Peyer's patch (tissue), 4 donors: Measurements from ENCODE around the gene KIAA0586. TPM values are rescaled to one million over a fixed set of nuclear protein-coding genes. Genes with fewer than 3 reads are reported as not detected.
"Not testable (repeated sequence)": the region's sequence is repeated elsewhere in the genome, so short reads cannot be mapped to it uniquely, and the experiment has no call there.

Source experiments
- DNase-seq, 3 donors: peaks; one replicate each; pipeline ENCODE4 v3.0.0-alpha.2; 2017 to 2019
- H3K27ac ChIP-seq, 4 donors: fragments of 200-600 bp; sonication (generic); one replicate each; pipeline ENCODE4 v1.5.1; 2016 to 2019
- H3K27me3 ChIP-seq, 2 donors: fragments of 200-600 bp; sonication (generic); one replicate each; pipeline ENCODE4 v1.5.1; 2019
- H3K36me3 ChIP-seq, 3 donors: fragments of 200-600 bp; sonication (generic); one replicate each; pipeline ENCODE4 v1.5.1; 2016 to 2019
- H3K4me1 ChIP-seq, 4 donors: fragments of 200-600 bp; sonication (generic); one replicate each; pipeline ENCODE4 v1.5.1; 2016 to 2019
- H3K4me3 ChIP-seq, 4 donors: fragments of 200-600 bp; sonication (generic); 1 replicate in 3 of 4; 2 replicates in 1 of 4; pipeline ENCODE4 v1.5.1; 2016 to 2019; ENCODE audit warnings: mild to moderate bottlenecking in 1 of 4
- H3K9me3 ChIP-seq, 4 donors: fragments of 200-600 bp; sonication (generic); one replicate each; pipeline ENCODE4 v1.5.1; 2016 to 2019; ENCODE audit warnings: mild to moderate bottlenecking in 1 of 4
- POLR2A ChIP-seq, 2 donors: fragments of 450-650 bp; IDR thresholded peaks; one replicate each; pipeline ENCODE4 v1.5.1; 2017; ENCODE audit warnings: antibody characterized with exemption in 2 of 2, mild to moderate bottlenecking in 2 of 2, moderate library complexity in 2 of 2
- total RNA-seq, 4 donors: library from RNA; depleted of rRNA; stranded (reverse); fragments of >200 nt; gene quantifications; one replicate each; pipeline ENCODE4 v1.1.0, GENCODE V29; 2016
- TF ChIP-seq, protein P1 (sequence below), 6 experiments: fragments of 450-650 bp in 4 of 6; fragments of 200-600 bp in 2 of 6; sonication (generic) in 1 of 6; IDR thresholded peaks; one replicate each; pipeline ENCODE4 v1.5.1; 2017 to 2019; ENCODE audit warnings: antibody characterized with exemption in 6 of 6, mild to moderate bottlenecking in 3 of 6, moderate library complexity in 1 of 6

KIAA0586 gene
- total RNA-seq, 4 donors from 2014 or later, result 11.7 to 22.3 (median 19.3) TPM

DNA sequence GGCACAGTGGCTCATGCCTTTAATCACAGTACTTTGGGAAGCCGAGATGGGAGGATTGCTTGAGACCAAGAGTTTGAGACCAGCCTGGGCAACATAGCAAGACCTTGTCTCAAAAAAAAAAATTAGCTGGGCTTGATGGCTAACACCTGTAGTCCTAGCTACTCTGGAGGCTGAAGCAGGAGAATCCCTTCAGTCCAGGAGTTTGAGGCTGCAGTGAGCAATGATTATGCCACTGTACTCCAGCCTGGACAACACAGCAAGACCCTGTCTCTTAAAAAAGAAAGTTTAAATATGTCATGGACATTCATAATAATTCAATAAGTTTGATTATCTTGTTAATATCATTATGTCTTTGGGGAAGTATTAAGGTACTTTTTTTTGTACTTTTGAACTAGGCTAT, 38.9 kb downstream of the KIAA0586 start:
- no peak for DNase-seq
- no peaks in the 10 kb centered on the region for H3K4me1 ChIP-seq
- H3K36me3 ChIP-seq, result peaks cover 0 to 64% (median 0%) of the 10 kb centered on the region in 3 donors
- no peak overlapping the region for H3K4me3 ChIP-seq
- H3K27ac ChIP-seq, result no peak overlapping the region
- no peaks in the 10 kb centered on the region for H3K27me3 ChIP-seq
- TF ChIP-seq POLR2A (IDR thresholded peaks at IDR 0.05), result no peak
- TF ChIP-seq, protein P1, sequence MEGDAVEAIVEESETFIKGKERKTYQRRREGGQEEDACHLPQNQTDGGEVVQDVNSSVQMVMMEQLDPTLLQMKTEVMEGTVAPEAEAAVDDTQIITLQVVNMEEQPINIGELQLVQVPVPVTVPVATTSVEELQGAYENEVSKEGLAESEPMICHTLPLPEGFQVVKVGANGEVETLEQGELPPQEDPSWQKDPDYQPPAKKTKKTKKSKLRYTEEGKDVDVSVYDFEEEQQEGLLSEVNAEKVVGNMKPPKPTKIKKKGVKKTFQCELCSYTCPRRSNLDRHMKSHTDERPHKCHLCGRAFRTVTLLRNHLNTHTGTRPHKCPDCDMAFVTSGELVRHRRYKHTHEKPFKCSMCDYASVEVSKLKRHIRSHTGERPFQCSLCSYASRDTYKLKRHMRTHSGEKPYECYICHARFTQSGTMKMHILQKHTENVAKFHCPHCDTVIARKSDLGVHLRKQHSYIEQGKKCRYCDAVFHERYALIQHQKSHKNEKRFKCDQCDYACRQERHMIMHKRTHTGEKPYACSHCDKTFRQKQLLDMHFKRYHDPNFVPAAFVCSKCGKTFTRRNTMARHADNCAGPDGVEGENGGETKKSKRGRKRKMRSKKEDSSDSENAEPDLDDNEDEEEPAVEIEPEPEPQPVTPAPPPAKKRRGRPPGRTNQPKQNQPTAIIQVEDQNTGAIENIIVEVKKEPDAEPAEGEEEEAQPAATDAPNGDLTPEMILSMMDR (IDR thresholded peaks at IDR 0.05), result no peak
- H3K9me3 ChIP-seq, result no peaks in the 10 kb centered on the region

- Histone ChIP-seq H3K4me3 (no peak overlapping the region), H3K27ac (no peak overlapping the region), H3K4me1 (no peaks in the 10 kb centered on the region), H3K9me3 (no peaks in the 10 kb centered on the region), H3K36me3 (peaks cover 0 to 53% (median 0%) of the 10 kb centered on the region in 3 donors), H3K27me3 (no peaks in the 10 kb centered on the region)
- DNase-seq, result no peak
- no peak for TF ChIP-seq POLR2A (IDR thresholded peaks at IDR 0.05)
Observed at GRCh38 chr14:58467575-58467974, 40.1 kb downstream of the KIAA0586 start.

DNA sequence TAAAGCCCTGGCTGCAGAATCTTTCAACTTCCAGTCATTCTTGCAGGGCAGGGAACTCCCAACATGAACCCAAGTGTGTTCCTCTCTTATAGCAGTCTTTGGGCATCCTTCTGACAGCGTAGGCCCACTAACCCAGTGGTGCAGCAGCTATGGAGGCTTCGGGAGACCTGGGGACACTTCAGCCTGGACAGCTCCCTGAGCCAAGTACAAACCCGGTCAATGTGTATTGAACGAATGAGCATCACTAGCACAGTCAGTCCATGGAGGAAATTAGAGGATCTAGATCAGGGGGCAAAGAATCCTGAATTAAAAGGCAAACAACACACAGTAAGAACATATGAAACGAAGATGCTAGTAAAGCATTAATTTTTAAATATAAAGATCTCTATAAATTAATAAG, 41.8 kb downstream of the KIAA0586 start:
- TF ChIP-seq POLR2A (IDR thresholded peaks at IDR 0.05), result no peak
- TF ChIP-seq, protein P1 (IDR thresholded peaks at IDR 0.05), result no peak
- no peak overlapping the region for H3K4me3 ChIP-seq
- H3K36me3 ChIP-seq, result peaks cover 0 to 36% (median 0%) of the 10 kb centered on the region in 3 donors
- H3K4me1 ChIP-seq, result no peaks in the 10 kb centered on the region
- no peak for DNase-seq
- H3K9me3 ChIP-seq, result no peaks in the 10 kb centered on the region
- H3K27ac ChIP-seq, result no peak overlapping the region
- no peaks in the 10 kb centered on the region for H3K27me3 ChIP-seq

DNA sequence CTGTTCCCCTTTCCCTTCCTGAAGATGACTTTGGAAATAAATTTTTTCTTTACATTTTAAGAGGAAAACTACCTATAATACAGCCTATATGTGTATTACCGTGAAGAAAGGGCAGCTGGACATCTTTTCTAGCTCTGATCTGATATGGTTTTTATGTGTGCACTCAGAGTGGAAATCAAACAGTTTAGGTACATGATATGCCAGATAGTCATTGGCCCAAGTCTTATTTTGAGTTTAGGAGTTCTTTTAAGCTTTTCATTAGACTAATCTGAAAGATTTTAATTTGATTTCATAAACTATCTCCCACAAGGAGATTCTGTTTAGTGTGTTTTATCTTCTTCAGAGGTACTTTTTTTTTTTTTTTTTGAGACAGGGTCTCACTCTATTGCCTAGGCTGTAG, 48.8 kb downstream of the KIAA0586 start:
- TF ChIP-seq, protein P1 (IDR thresholded peaks at IDR 0.05), result no peak
- TF ChIP-seq POLR2A (IDR thresholded peaks at IDR 0.05), result no peak
- Histone ChIP-seq H3K36me3 (peaks cover 0 to 17% (median 0%) of the 10 kb centered on the region in 3 donors), H3K27me3 (no peaks in the 10 kb centered on the region), H3K4me1 (no peaks in the 10 kb centered on the region), H3K9me3 (no peaks in the 10 kb centered on the region), H3K4me3 (no peak overlapping the region), H3K27ac (no peak overlapping the region)
- no peak for DNase-seq

- TF ChIP-seq POLR2A (IDR thresholded peaks at IDR 0.05), result no peak
- TF ChIP-seq, protein P1 (IDR thresholded peaks at IDR 0.05), result no peak
- no peaks in the 10 kb centered on the region for H3K9me3 ChIP-seq
- peaks cover 0 to 17% (median 0%) of the 10 kb centered on the region in 3 donors for H3K36me3 ChIP-seq
- DNase-seq, result no peak
- no peaks in the 10 kb centered on the region for H3K27me3 ChIP-seq
- no peaks in the 10 kb centered on the region for H3K4me1 ChIP-seq
- no peak overlapping the region for H3K4me3 ChIP-seq
- H3K27ac ChIP-seq, result no peak overlapping the region
Observed at GRCh38 chr14:58477653-58478052, 50.1 kb downstream of the KIAA0586 start.

DNA sequence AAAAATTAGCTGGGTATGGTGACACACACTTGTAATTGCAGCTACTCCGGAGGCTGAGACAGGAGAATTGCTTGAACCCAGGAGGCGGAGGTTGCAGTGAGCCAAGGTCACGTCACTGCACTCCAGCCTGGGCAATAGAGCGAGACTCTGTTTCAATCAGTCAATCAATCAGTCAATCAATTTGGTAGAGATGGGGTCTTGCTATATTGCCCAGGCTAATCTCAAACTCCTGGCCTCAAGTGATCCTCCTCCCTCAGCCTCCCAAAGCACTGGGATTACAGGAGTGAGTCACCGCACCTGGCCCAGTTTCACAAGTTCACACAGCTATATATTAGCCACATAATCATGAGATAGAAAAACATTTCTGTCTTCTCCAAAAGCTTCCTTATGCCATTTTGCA, 50.8 kb downstream of the KIAA0586 start:
- not testable (repeated sequence) for H3K4me1 ChIP-seq, H3K4me3 ChIP-seq, H3K27ac ChIP-seq, H3K27me3 ChIP-seq, H3K9me3 ChIP-seq, DNase-seq
- peaks cover 0 to 23% (median 0%) of the 10 kb centered on the region in 3 donors for H3K36me3 ChIP-seq

DNA sequence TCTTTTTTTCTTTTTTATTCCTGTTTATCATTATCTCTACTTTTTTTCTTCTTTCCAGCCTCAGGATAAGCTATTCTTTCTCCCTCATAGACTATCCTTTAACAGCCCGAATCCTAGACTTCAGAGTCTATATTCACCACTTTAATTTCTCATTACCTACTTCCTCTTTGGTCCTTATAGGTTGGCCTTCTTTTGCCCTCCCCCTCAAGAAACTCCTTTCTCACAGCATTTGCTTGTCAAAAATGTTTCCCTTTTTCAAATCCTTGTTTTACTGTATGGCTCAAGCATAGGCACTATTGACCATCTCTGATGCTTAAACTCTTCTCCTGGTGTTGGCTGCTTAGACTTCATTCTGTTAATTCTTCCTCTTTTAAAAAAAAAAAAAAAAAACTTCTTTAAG, 52.5 kb downstream of the KIAA0586 start:
- DNase-seq, result no peak
- Histone ChIP-seq H3K9me3 (no peaks in the 10 kb centered on the region), H3K36me3 (peaks cover 0 to 23% (median 0%) of the 10 kb centered on the region in 3 donors), H3K27me3 (no peaks in the 10 kb centered on the region), H3K4me3 (no peak overlapping the region), H3K27ac (no peak overlapping the region), H3K4me1 (no peaks in the 10 kb centered on the region)
- TF ChIP-seq, protein P1 (IDR thresholded peaks at IDR 0.05), result no peak
- no peak for TF ChIP-seq POLR2A (IDR thresholded peaks at IDR 0.05)
